Measurements from ENCODE around the gene DDX55.
"Not testable (repeated sequence)": the region's sequence is repeated elsewhere in the genome, so short reads cannot be mapped to it uniquely, and the experiment has no call there.

Gene DDX55, protein sequence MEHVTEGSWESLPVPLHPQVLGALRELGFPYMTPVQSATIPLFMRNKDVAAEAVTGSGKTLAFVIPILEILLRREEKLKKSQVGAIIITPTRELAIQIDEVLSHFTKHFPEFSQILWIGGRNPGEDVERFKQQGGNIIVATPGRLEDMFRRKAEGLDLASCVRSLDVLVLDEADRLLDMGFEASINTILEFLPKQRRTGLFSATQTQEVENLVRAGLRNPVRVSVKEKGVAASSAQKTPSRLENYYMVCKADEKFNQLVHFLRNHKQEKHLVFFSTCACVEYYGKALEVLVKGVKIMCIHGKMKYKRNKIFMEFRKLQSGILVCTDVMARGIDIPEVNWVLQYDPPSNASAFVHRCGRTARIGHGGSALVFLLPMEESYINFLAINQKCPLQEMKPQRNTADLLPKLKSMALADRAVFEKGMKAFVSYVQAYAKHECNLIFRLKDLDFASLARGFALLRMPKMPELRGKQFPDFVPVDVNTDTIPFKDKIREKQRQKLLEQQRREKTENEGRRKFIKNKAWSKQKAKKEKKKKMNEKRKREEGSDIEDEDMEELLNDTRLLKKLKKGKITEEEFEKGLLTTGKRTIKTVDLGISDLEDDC

GRCh38 chr12:123601602-123602489 lies at the start of gene DDX55:
DDX55 (plus strand) TSS chr12:123602099; CDS start chr12:123602149, 50 bp downstream.
- peak; percentile 54 for DNase-seq (ENCODE audit: low read depth)

DNA sequence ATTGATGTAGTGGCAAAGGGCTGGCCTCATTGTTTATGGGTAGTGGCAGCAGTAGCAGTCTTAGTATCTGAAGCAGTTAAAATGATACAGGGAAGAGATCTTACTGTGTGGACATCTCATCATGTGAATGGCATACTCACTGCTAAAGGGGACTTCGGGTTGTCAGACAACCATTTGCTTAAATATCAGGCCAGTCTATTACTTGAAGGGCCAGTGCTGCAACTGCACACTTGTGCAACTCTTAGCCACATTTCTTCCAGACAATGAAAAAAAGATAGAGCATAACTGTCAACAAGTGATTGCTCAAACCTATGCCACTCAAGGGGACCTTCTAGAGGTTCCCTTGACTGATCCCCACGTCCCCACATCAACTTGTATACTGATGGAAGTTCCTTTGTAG lies 47.8 kb upstream of the DDX55 start:
- DNase-seq (ENCODE audit: low read depth), result not testable (repeated sequence)

GRCh38 chr12:123554843-123555242 lies 47.1 kb upstream of the DDX55 start:
- not testable (repeated sequence) for DNase-seq (ENCODE audit: low read depth)

GRCh38 chr12:123558487-123558886 lies 43.4 kb upstream of the DDX55 start:
- DNase-seq (ENCODE audit: low read depth), result not testable (repeated sequence)

- no peak for DNase-seq (ENCODE audit: low read depth)
Measured at GRCh38 chr12:123559468-123559867, 42.4 kb upstream of the DDX55 start.

- DNase-seq (ENCODE audit: low read depth), result peak; percentile 30
Measured at GRCh38 chr12:123571343-123571813, 30.5 kb upstream of the DDX55 start.

- no peak for DNase-seq (ENCODE audit: low read depth)
Measured at GRCh38 chr12:123572391-123572790, 29.5 kb upstream of the DDX55 start.

DNA sequence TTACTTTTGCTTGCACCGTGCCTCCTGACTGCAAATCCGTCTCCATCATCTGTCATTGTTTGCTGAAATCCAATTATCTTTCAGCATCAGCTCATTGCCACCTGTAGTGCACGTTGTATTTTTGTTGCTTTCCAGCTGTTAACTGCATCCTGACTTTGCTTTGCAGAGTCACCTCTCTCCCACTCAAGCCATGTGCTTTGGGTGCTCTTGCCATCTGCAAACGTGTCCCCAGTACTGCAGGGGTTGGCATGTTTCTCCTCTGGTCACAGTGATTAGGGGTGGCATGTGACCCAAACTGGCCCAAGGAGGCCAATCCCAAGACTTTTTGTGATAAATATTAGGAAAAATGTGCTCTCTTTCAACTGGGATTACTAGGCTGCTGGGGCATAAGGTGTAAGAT lies 28.0 kb upstream of the DDX55 start:
- DNase-seq (ENCODE audit: low read depth), result no peak

DNA sequence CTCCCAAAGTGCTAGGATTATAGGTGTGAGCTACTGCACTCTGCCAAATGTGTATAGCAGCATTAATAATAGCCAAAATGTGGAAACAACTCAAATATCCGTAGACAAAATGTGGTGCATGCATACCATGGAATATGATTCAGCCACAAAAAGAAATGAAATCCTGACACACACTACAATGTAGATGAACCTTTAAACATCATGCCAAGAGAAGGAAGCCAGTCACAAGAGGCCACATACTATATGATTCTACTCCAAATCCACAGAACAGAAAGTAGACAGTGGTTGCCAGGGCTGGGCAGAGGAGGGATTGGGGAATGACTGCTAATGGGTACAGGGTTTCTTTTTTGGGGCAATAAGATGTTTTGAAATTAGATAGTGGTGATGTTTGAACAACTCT lies 25.3 kb upstream of the DDX55 start:
- DNase-seq (ENCODE audit: low read depth), result no peak

DNA sequence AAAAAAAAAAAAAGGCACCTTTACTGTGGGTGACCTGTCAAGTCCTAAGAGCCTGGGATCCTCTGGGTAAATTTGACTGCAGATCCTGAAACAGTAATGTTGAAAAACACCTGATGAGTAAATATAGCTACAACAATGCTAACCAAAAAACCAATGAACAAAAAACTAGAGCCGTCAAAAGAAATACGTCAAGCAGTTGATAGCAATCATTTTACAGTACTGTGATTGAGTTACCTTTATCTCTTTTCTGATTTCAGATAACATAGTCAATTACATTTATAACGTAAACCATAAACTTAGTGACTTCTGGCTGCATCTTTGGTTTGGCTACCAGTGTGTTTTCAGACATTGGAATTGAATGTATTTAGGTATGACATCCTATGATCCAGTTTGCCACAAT lies 23.7 kb upstream of the DDX55 start:
- DNase-seq (ENCODE audit: low read depth), result no peak

GRCh38 chr12:123578829-123579228 lies 23.1 kb upstream of the DDX55 start:
- not testable (repeated sequence) for DNase-seq (ENCODE audit: low read depth)

- no peak for DNase-seq (ENCODE audit: low read depth)
Measured at GRCh38 chr12:123580772-123581171, 21.1 kb upstream of the DDX55 start.

GRCh38 chr12:123591702-123592481 lies 10.0 kb upstream of the DDX55 start:
- no peak for DNase-seq (ENCODE audit: low read depth)

- DNase-seq (ENCODE audit: low read depth), result no peak
Measured at GRCh38 chr12:123595729-123596128, 6.2 kb upstream of the DDX55 start.

GRCh38 chr12:123597100-123597499 lies 4.8 kb upstream of the DDX55 start:
- DNase-seq (ENCODE audit: low read depth), result no peak

DNA sequence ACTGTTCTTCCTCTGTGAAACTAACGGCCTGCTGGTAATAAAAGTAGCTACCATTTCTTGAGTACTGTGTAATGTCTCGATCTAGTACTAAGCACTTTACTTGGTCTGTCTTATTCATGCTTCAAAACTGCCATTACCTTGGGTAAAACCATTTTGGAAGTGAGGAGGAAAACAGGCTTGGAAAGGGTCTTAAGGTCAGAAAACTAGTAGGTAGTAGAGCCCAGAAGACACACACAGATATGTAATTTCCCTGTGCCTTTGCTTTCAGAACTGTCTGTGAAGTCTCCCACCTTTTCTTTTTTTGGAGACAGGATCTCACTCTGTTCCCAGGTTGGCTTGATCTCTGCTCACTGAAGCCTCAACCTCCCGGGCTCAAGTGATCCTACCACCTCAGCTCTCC lies 3.4 kb upstream of the DDX55 start:
- DNase-seq (ENCODE audit: low read depth), result no peak

GRCh38 chr12:123599310-123599709 lies 2.6 kb upstream of the DDX55 start:
- DNase-seq (ENCODE audit: low read depth), result no peak

- no peak for DNase-seq (ENCODE audit: low read depth)
Measured at GRCh38 chr12:123599721-123600120, 2.2 kb upstream of the DDX55 start.

DNA sequence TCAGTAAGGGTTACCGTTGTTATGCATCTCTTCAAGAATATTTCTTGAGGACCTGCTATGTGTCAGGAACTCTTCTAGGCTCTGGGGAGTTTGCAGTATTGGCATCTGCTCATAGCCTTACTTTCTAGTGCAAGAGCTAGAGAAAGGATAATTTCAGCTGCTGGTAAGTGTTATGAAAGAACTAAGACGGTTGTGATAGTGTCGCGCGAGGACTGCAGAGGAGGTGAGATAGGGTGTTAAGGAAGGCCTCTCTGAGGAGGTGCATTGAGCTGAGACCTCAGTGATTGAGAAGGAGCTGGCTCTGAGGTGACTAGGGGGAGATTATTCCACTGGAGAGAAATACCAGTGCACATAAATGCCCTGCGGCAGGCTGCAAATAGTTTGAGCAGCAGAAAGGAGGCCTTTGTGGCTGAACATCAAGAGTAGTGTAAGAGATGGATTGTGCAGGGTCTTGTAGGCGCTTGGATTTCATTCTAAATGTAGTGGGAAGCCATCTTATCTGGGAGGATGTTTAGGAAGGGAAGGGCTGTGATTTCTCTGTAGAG lies 824 bp downstream of the DDX55 start:
- DNase-seq (ENCODE audit: low read depth), result no peak

- not testable (repeated sequence) for DNase-seq (ENCODE audit: low read depth)
Measured at GRCh38 chr12:123603495-123603894, 1.6 kb downstream of the DDX55 start.

GRCh38 chr12:123607756-123608155 lies 5.9 kb downstream of the DDX55 start:
- DNase-seq (ENCODE audit: low read depth), result no peak

Measured in HS-27A (cell line).